Astrocyte (in vitro differentiated cells and primary cell): ENCODE measurements around the gene PREPL. TPM values are rescaled to one million over a fixed set of nuclear protein-coding genes. Genes with fewer than 3 reads are reported as not detected.

ENCODE experiments used
- DNase-seq: peaks from one replicate; pipeline ENCODE4 v3.0.0-alpha.2; 2010; ENCODE audit warnings: low read depth
- FAIRE-seq: peaks from 2 replicates; lab custom pipeline; 2011; peaks lifted over from hg19 to GRCh38; lab: Jason Lieb, UNC
- H2AFZ ChIP-seq: 2 replicates; pipeline ENCODE4 v1.6.0; 2012; ENCODE audit warnings: low read depth, low read length, inconsistent platforms
- H3K27ac ChIP-seq: 2 replicates; pipeline ENCODE4 v1.5.1; 2011; ENCODE audit warnings: low read depth, low read length, inconsistent platforms
- H3K27me3 ChIP-seq: 2 replicates; pipeline ENCODE4 v1.6.0; 2011; ENCODE audit warnings: low read length, inconsistent platforms; ENCODE audit not compliant: insufficient read depth
- H3K36me3 ChIP-seq: 2 replicates; pipeline ENCODE4 v1.5.1; 2011; ENCODE audit warnings: low read length, inconsistent platforms; ENCODE audit not compliant: insufficient read depth
- H3K4me1 ChIP-seq: 2 replicates; pipeline ENCODE4 v1.5.1; 2011; ENCODE audit warnings: low read length, inconsistent platforms; ENCODE audit not compliant: insufficient read depth
- H3K4me2 ChIP-seq: 2 replicates; pipeline ENCODE4 v1.6.0; 2012; ENCODE audit warnings: low read length, inconsistent platforms
- H3K4me3 ChIP-seq: 2 replicates; pipeline ENCODE4 v1.5.1; 2011; ENCODE audit warnings: low read depth, mild to moderate bottlenecking, low read length, inconsistent platforms; ENCODE audit not compliant: insufficient read depth
- H3K79me2 ChIP-seq: 2 replicates; pipeline ENCODE4 v1.6.0; 2012; ENCODE audit warnings: mild to moderate bottlenecking, low read length, inconsistent platforms; ENCODE audit not compliant: insufficient read depth
- H3K9ac ChIP-seq: 2 replicates; pipeline ENCODE4 v1.6.0; 2012; ENCODE audit warnings: mild to moderate bottlenecking, low read length, inconsistent platforms
- H3K9me3 ChIP-seq: 2 replicates; pipeline ENCODE4 v1.5.1; 2012; ENCODE audit warnings: low read depth, mild to moderate bottlenecking, low read length, inconsistent platforms; ENCODE audit not compliant: insufficient read depth
- H4K20me1 ChIP-seq: 2 replicates; pipeline ENCODE4 v1.6.0; 2012; ENCODE audit warnings: low read length, inconsistent platforms; ENCODE audit not compliant: insufficient read depth
- H3K27ac Mint-ChIP-seq: one replicate; pipeline ENCODE4 v1.8.0; 2021; ENCODE audit warnings: mild to moderate bottlenecking, mixed read lengths; ENCODE audit not compliant: unreplicated experiment
- H3K27me3 Mint-ChIP-seq: one replicate; pipeline ENCODE4 v1.8.0; 2021; ENCODE audit warnings: low read depth, mixed read lengths; ENCODE audit not compliant: unreplicated experiment
- H3K36me3 Mint-ChIP-seq: one replicate; pipeline ENCODE4 v1.8.0; 2021; ENCODE audit warnings: low read depth, mixed read lengths; ENCODE audit not compliant: unreplicated experiment
- H3K4me1 Mint-ChIP-seq: one replicate; pipeline ENCODE4 v1.8.0; 2021; ENCODE audit warnings: low read depth, mixed read lengths; ENCODE audit not compliant: unreplicated experiment
- H3K4me3 Mint-ChIP-seq: one replicate; pipeline ENCODE4 v1.8.0; 2021; ENCODE audit warnings: mild to moderate bottlenecking, moderate library complexity, mixed read lengths; ENCODE audit not compliant: unreplicated experiment
- H3K9me3 Mint-ChIP-seq: one replicate; pipeline ENCODE4 v1.8.0; 2021; ENCODE audit warnings: mild to moderate bottlenecking, mixed read lengths; ENCODE audit not compliant: unreplicated experiment
- EZH2 ChIP-seq: IDR thresholded peaks from 2 replicates; pipeline ENCODE4 v1.6.1; 2012; ENCODE audit warnings: mild to moderate bottlenecking, low read length, inconsistent platforms; ENCODE audit not compliant: insufficient read depth
- total RNA-seq: library from RNA; stranded (reverse); gene quantifications from 2 replicates; pipeline ENCODE4 v1.2.1, GENCODE V29; 2021
- TF ChIP-seq, protein P1 (sequence below): IDR thresholded peaks from 2 replicates; pipeline ENCODE4 v1.5.1; 2011; ENCODE audit warnings: low read depth, mild to moderate bottlenecking, inconsistent platforms, low read length, moderate library complexity; ENCODE audit not compliant: insufficient read depth

Gene PREPL
- total RNA-seq, 1 donor from 2014 or later: 50.6 TPM

DNA sequence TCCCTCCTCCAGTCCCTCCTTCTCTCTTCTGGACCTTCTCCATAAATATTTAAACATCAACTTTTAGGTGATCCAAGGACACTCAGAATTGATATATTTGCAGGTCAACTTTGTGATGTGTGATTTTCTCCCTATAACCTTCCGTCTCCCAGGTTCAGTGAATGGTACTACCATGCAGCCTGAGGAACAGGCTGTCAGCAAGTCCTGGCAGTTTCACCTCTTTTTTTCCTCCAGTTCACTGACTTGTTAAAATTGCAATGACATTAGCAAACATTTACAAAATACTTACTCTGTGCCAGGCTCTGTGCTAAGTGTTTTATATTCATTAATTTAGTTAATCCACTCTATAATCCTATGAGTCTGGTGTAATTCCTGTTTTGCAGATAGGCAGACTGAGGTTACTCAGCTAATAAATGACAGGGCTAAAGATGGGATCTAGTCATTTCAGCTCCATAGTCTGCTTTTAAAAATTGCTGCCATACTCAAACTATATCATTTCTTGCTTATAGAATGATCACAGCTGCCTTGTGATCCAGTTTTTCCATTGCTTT is 78.1 kb downstream of the PREPL start:
- no peak overlapping the region for H3K27ac ChIP-seq
- no peak overlapping the region for H2AFZ ChIP-seq
- Mint-ChIP-seq H3K4me1 (no peaks in the 10 kb centered on the region), H3K9me3 (no peaks in the 10 kb centered on the region), H3K36me3 (no peaks in the 10 kb centered on the region), H3K27ac (no peak overlapping the region), H3K4me3 (no peak overlapping the region), H3K27me3 (peaks cover 4% of the 10 kb centered on the region)
- H3K4me2 ChIP-seq: no peak overlapping the region
- H3K36me3 ChIP-seq: no peaks in the 10 kb centered on the region
- DNase-seq (no peak), FAIRE-seq (no peak)
- no peak overlapping the region for H3K9ac ChIP-seq
- TF ChIP-seq, protein P1, sequence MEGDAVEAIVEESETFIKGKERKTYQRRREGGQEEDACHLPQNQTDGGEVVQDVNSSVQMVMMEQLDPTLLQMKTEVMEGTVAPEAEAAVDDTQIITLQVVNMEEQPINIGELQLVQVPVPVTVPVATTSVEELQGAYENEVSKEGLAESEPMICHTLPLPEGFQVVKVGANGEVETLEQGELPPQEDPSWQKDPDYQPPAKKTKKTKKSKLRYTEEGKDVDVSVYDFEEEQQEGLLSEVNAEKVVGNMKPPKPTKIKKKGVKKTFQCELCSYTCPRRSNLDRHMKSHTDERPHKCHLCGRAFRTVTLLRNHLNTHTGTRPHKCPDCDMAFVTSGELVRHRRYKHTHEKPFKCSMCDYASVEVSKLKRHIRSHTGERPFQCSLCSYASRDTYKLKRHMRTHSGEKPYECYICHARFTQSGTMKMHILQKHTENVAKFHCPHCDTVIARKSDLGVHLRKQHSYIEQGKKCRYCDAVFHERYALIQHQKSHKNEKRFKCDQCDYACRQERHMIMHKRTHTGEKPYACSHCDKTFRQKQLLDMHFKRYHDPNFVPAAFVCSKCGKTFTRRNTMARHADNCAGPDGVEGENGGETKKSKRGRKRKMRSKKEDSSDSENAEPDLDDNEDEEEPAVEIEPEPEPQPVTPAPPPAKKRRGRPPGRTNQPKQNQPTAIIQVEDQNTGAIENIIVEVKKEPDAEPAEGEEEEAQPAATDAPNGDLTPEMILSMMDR: no peak
- no peak for TF ChIP-seq EZH2
- no peaks in the 10 kb centered on the region for H3K79me2 ChIP-seq
- H3K9me3 ChIP-seq: no peaks in the 10 kb centered on the region
- H3K4me3 ChIP-seq: no peak overlapping the region
- H4K20me1 ChIP-seq: no peaks in the 10 kb centered on the region
- no peaks in the 10 kb centered on the region for H3K4me1 ChIP-seq
- H3K27me3 ChIP-seq: no peaks in the 10 kb centered on the region

DNA sequence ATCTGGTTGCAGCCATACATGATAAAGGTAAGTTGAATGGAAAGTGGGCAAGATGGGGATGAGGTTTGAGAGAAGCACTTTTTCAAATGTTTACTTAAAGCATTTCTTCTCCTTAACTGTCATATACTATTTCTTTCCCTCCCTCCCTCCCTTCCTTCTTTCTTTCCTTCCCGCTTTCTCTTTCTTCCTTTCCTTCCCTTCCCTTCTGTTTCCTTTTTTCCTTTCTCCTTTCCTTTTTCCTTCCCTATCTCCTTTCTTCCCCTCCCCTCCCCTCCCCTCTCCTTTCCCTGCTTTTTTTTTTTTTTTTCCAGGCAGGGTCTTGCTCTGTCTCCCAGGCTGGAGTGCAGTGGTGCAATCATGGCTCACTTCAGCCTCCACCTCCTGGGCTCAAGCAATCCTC is 80.4 kb downstream of the PREPL start:
- no peak for TF ChIP-seq EZH2
- TF ChIP-seq, protein P1: no peak
- no peaks in the 10 kb centered on the region for H3K9me3 ChIP-seq
- no peak for DNase-seq
- H3K79me2 ChIP-seq: no peaks in the 10 kb centered on the region
- no peak overlapping the region for H3K4me2 ChIP-seq
- H3K27me3 Mint-ChIP-seq: peaks cover 2% of the 10 kb centered on the region
- H2AFZ ChIP-seq: no peak overlapping the region
- H3K9ac ChIP-seq: no peak overlapping the region
- no peak for FAIRE-seq
- no peaks in the 10 kb centered on the region for H3K27me3 ChIP-seq
- H3K27ac ChIP-seq: no peak overlapping the region
- no peaks in the 10 kb centered on the region for H3K36me3 Mint-ChIP-seq
- H3K4me1 ChIP-seq: no peaks in the 10 kb centered on the region
- H3K4me1 Mint-ChIP-seq: peaks cover 7% of the 10 kb centered on the region
- no peaks in the 10 kb centered on the region for H4K20me1 ChIP-seq
- no peak overlapping the region for H3K4me3 ChIP-seq
- no peak overlapping the region for H3K27ac Mint-ChIP-seq
- H3K9me3 Mint-ChIP-seq: no peaks in the 10 kb centered on the region
- no peaks in the 10 kb centered on the region for H3K36me3 ChIP-seq
- H3K4me3 Mint-ChIP-seq: no peak overlapping the region

DNA sequence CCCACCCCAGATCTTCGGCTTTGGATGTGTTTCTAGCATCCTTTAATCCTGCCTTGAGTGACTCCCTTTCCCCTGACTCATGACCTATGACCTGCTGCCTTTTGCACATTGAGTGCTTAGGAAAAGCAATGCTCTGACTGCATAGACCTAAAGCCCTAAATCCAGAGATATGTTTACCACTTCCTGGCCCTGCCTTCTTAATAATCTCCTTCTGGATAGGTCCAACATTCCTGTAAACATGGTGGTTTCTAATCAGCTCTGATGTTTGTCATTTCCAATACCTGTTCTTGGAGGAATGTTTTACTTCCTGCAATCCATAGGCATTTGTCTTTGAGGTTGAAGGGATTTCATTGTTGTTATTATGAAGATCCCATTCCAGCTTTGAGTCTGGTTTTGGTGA is 83.8 kb downstream of the PREPL start:
- H3K27me3 Mint-ChIP-seq: no peaks in the 10 kb centered on the region
- FAIRE-seq: no peak

More for the DNA sequence above, 83.8 kb downstream of the PREPL start:
- H4K20me1 ChIP-seq: no peaks in the 10 kb centered on the region
- Mint-ChIP-seq H3K9me3 (no peaks in the 10 kb centered on the region), H3K27ac (no peak overlapping the region), H3K4me1 (peaks cover 7% of the 10 kb centered on the region), H3K4me3 (no peak overlapping the region), H3K36me3 (no peaks in the 10 kb centered on the region)
- H2AFZ ChIP-seq: no peak overlapping the region
- H3K27ac ChIP-seq: no peak overlapping the region
- H3K79me2 ChIP-seq: no peaks in the 10 kb centered on the region
- H3K36me3 ChIP-seq: no peaks in the 10 kb centered on the region
- no peaks in the 10 kb centered on the region for H3K27me3 ChIP-seq
- no peak for DNase-seq
- no peak overlapping the region for H3K4me2 ChIP-seq
- H3K4me3 ChIP-seq: no peak overlapping the region
- no peak for TF ChIP-seq EZH2
- TF ChIP-seq, protein P1: no peak
- H3K9ac ChIP-seq: no peak overlapping the region
- H3K9me3 ChIP-seq: no peaks in the 10 kb centered on the region
- no peaks in the 10 kb centered on the region for H3K4me1 ChIP-seq
